ENCODE data around the gene SPTLC1. TPM values are rescaled to one million over a fixed set of nuclear protein-coding genes. Genes with fewer than 3 reads are reported as not detected.

The SPTLC1 gene
- polyA plus RNA-seq, 1 donor from 2014 or later = 74.8 TPM

DNA sequence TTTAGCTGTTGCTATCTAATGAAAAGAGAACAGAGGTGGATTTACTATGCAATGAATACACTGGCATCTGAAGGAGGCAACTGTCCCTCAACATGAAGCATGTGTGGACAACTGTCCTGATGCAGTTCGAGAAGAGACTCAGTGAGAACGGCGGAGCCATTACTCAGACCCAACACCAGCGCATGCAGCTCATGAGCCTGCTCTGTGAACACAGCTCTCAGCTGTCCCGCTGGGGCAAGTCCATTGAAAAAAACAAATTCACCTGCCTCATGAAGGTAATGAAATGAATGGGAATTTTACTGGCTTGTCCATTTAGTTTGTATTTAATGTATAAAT is 78.8 kb downstream of the SPTLC1 start:
- Histone ChIP-seq H4K20me1 (ENCODE audit: insufficient read depth) (no peaks in the 10 kb centered on the region), H3K36me3 (ENCODE audit: insufficient read depth, low read length) (peaks cover 11% of the 10 kb centered on the region), H3K9me3 (ENCODE audit: low read length) (no peaks in the 10 kb centered on the region), H3K9me2 (ENCODE audit: insufficient read depth, low read length) (no peaks in the 10 kb centered on the region), H3K4me2 (ENCODE audit: low read length) (no peak overlapping the region), H3K4me3 (ENCODE audit: low read length) (no peak overlapping the region), H2AFZ (ENCODE audit: low read depth, low read length) (no peak overlapping the region), H3F3A (ENCODE audit: insufficient read depth, low read length, poor library complexity, severe bottlenecking) (no peaks in the 10 kb centered on the region), H3K79me2 (replicated peaks; ENCODE audit: insufficient read depth, low read length) (no peaks in the 10 kb centered on the region), H3K9ac (ENCODE audit: low read length) (no peak overlapping the region), H3K27ac (ENCODE audit: low read length) (no peak overlapping the region), H3K27me3 (ENCODE audit: insufficient read depth, low read depth, low read length) (no peaks in the 10 kb centered on the region)
- TF ChIP-seq MXI1 (conservative IDR thresholded peaks at IDR 0.05; ENCODE audit: poor library complexity, severe bottlenecking) = no peak
- no peak for TF ChIP-seq POLR2AphosphoS5 (IDR thresholded peaks at IDR 0.05)
- TF ChIP-seq, protein P1, sequence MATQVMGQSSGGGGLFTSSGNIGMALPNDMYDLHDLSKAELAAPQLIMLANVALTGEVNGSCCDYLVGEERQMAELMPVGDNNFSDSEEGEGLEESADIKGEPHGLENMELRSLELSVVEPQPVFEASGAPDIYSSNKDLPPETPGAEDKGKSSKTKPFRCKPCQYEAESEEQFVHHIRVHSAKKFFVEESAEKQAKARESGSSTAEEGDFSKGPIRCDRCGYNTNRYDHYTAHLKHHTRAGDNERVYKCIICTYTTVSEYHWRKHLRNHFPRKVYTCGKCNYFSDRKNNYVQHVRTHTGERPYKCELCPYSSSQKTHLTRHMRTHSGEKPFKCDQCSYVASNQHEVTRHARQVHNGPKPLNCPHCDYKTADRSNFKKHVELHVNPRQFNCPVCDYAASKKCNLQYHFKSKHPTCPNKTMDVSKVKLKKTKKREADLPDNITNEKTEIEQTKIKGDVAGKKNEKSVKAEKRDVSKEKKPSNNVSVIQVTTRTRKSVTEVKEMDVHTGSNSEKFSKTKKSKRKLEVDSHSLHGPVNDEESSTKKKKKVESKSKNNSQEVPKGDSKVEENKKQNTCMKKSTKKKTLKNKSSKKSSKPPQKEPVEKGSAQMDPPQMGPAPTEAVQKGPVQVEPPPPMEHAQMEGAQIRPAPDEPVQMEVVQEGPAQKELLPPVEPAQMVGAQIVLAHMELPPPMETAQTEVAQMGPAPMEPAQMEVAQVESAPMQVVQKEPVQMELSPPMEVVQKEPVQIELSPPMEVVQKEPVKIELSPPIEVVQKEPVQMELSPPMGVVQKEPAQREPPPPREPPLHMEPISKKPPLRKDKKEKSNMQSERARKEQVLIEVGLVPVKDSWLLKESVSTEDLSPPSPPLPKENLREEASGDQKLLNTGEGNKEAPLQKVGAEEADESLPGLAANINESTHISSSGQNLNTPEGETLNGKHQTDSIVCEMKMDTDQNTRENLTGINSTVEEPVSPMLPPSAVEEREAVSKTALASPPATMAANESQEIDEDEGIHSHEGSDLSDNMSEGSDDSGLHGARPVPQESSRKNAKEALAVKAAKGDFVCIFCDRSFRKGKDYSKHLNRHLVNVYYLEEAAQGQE (IDR thresholded peaks at IDR 0.05; ENCODE audit: borderline replicate concordance) = no peak
- TF ChIP-seq, protein P2, sequence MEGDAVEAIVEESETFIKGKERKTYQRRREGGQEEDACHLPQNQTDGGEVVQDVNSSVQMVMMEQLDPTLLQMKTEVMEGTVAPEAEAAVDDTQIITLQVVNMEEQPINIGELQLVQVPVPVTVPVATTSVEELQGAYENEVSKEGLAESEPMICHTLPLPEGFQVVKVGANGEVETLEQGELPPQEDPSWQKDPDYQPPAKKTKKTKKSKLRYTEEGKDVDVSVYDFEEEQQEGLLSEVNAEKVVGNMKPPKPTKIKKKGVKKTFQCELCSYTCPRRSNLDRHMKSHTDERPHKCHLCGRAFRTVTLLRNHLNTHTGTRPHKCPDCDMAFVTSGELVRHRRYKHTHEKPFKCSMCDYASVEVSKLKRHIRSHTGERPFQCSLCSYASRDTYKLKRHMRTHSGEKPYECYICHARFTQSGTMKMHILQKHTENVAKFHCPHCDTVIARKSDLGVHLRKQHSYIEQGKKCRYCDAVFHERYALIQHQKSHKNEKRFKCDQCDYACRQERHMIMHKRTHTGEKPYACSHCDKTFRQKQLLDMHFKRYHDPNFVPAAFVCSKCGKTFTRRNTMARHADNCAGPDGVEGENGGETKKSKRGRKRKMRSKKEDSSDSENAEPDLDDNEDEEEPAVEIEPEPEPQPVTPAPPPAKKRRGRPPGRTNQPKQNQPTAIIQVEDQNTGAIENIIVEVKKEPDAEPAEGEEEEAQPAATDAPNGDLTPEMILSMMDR (IDR thresholded peaks at IDR 0.05; ENCODE audit: poor library complexity, severe bottlenecking) = no peak

DNA sequence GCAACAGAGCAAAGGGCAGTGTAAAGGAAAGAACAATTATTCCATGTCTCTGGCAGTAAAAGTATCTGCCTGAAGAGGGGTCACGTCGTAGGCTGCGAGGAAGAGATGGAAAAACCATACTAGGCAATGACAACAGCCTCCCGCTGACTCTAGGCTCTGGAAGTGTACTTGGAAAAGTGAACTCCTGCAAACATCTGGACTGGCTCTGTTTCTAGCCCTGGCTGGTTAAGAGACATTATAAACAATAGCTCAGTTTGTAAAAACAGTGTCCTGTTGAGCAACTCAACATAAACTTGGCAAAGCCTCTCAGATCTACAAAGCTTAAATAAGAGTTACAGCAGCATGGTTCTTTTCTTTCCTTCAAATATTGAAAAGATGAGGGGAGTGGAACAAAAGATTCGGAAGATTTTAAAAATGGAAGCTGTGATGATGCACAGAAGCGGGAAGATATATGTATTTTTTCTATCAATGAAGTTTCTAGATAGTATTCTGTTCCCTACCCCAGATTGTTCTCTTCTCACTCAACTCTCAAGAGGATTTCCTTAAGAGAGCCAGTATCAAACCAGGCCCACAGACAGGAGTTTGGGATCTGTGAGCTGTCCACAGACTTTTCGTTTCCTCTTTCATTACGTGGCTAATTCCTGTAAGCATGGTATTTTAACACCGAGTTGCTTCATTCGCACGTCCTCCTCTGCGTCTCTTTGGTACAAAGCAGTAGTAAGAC is 79.4 kb downstream of the SPTLC1 start:
- H4K20me1 ChIP-seq (ENCODE audit: insufficient read depth) = no peaks in the 10 kb centered on the region
- H3K36me3 ChIP-seq (ENCODE audit: insufficient read depth, low read length) = peaks cover 9% of the 10 kb centered on the region
- H3K27me3 ChIP-seq (ENCODE audit: insufficient read depth, low read depth, low read length) = no peaks in the 10 kb centered on the region
- H3K4me3 ChIP-seq (ENCODE audit: low read length) = no peak overlapping the region
- no peak overlapping the region for H3K27ac ChIP-seq (ENCODE audit: low read length)
- no peak overlapping the region for H3K9ac ChIP-seq (ENCODE audit: low read length)
- H3K9me3 ChIP-seq (ENCODE audit: low read length) = no peaks in the 10 kb centered on the region
- TF ChIP-seq, protein P1 (IDR thresholded peaks at IDR 0.05; ENCODE audit: borderline replicate concordance) = no peak
- no peak for TF ChIP-seq EP300 (conservative IDR thresholded peaks at IDR 0.05; ENCODE audit: poor library complexity, severe bottlenecking)
- no peak for TF ChIP-seq EZH2 (IDR thresholded peaks at IDR 0.05; ENCODE audit: borderline replicate concordance, insufficient read depth, low read length, poor library complexity, severe bottlenecking)
- TF ChIP-seq POLR2AphosphoS5 (IDR thresholded peaks at IDR 0.05) = no peak
- TF ChIP-seq MXI1 (conservative IDR thresholded peaks at IDR 0.05; ENCODE audit: poor library complexity, severe bottlenecking) = no peak
- TF ChIP-seq, protein P2 (IDR thresholded peaks at IDR 0.05; ENCODE audit: poor library complexity, severe bottlenecking) = no peak
- TF ChIP-seq TAF1 (IDR thresholded peaks at IDR 0.05; ENCODE audit: low read depth) = no peak
- TF ChIP-seq RAD21 (conservative IDR thresholded peaks at IDR 0.05) = no peak
- TF ChIP-seq SMC3 (conservative IDR thresholded peaks at IDR 0.05; ENCODE audit: poor library complexity) = no peak
- H3F3A ChIP-seq (ENCODE audit: insufficient read depth, low read length, poor library complexity, severe bottlenecking) = no peaks in the 10 kb centered on the region
- H2AFZ ChIP-seq (ENCODE audit: low read depth, low read length) = no peak overlapping the region
- no peaks in the 10 kb centered on the region for H3K9me2 ChIP-seq (ENCODE audit: insufficient read depth, low read length)
- no peak overlapping the region for H3K4me2 ChIP-seq (ENCODE audit: low read length)
- no peaks in the 10 kb centered on the region for H3K79me2 ChIP-seq (replicated peaks; ENCODE audit: insufficient read depth, low read length)
